Measurements from ENCODE around the gene CIRBP. TPM values are rescaled to one million over a fixed set of nuclear protein-coding genes. Genes with fewer than 3 reads are reported as not detected.
A peak's percentile ranks its signal among the peaks of the same experiment; 100 is the strongest.

Gene CIRBP
- total and polyA plus RNA-seq, 9 of the 15 experiments (the other 6 are each of a cell fraction or from before 2014, with no cell fraction given), result 20.5 to 327 (median 176) TPM

DNA sequence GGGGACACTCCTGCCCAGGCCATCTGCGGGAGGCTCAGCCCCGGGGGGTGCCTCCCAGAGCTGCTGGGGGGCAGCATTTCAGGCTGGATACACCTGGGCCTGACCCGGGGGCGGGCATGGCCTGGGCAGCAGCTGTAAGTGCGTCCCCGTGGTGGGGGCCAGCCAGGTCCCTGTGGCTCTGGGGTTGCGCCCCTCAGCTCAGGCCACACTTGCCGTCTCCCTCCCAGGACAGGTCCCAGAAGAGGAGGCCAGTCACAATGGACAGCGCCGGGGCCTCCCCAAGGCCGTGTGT lies 43.0 kb upstream of the CIRBP start:
- intact Hi-C loops (cut with micrococcal nuclease) (no loop called here), in situ Hi-C loops (cut with MboI) (loop anchor here (25.0 kb wide), 1 partner anchor 464 kb away; the partner anchor contains the start of gene MISP)
- Histone ChIP-seq H3K9me1 (ENCODE audit: control insufficient read depth, insufficient read depth, low read length) (no peaks in the 10 kb centered on the region), H3K27me3 (ENCODE audit: control insufficient read depth in 2 of 2, insufficient read depth in 2 of 2, low read length in 2 of 2) (no peaks in the 10 kb centered on the region), H4K20me1 (replicated peaks; ENCODE audit: control insufficient read depth, insufficient read depth, low read length) (0 out of 2 replicates have a peak, but pooled peaks cover under 1% of the 10 kb centered on the region), H3K9me3 (replicated peaks; ENCODE audit: control insufficient read depth, insufficient read depth, low read depth, low read length) (no peaks in the 10 kb centered on the region; the same call in 1 of the 2 replicates), H3K4me3 (no peak overlapping the region), H3K79me2 (ENCODE audit: control insufficient read depth, insufficient read depth, low read length) (peaks cover 16% of the 10 kb centered on the region), H3K4me1 (replicated peaks in 1 of 2; ENCODE audit: control insufficient read depth in 2 of 2, insufficient read depth in 2 of 2, low read length in 2 of 2) (peaks cover 0 to 63% of the 10 kb centered on the region in 2 experiments; a peak in 2 of 5 replicates), H3K36me3 (ENCODE audit: control insufficient read depth, insufficient read depth, low read length) (peaks cover 68% of the 10 kb centered on the region; the same call in 2 of the 3 replicates), H3K4me2 (ENCODE audit: insufficient read depth, low read length) (no peak overlapping the region), H2AFZ (ENCODE audit: low read depth, low read length) (no peak overlapping the region), H3K9ac (ENCODE audit: insufficient read depth in 1 of 2, low read depth in 2 of 2, low read length in 2 of 2) (peak overlapping the region in 1 of 2 experiments; percentile 26; a peak in 1 of 4 replicates), H3K27ac (ENCODE audit: extremely low read depth, low read depth, low read length) (no peak overlapping the region)
- 100% methylated on average over 2 of the region's 11 CpGs for WGBS (ENCODE audit: insufficient coverage, low coverage, missing lambda C conversion rate)
- TF ChIP-seq ZNF75A (CRISPR knock-in tag; IDR thresholded peaks at IDR 0.05) (no peak), E2F5 (CRISPR knock-in tag; IDR thresholded peaks at IDR 0.05) (no peak), HES1 (IDR thresholded peaks at IDR 0.05; ENCODE audit: low read depth) (no peak), HIVEP1 (CRISPR knock-in tag; IDR thresholded peaks at IDR 0.05) (no peak), GABPB1 (CRISPR knock-in tag; IDR thresholded peaks at IDR 0.05) (no peak), STAT5A (IDR thresholded peaks at IDR 0.05; ENCODE audit: borderline replicate concordance, low read length) (no peak), TFAM (CRISPR knock-in tag; conservative IDR thresholded peaks at IDR 0.05) (no peak)
- no TSS peak for BruUV-seq (replicated peaks)
- POLR2A ChIA-PET, result interaction anchor here (1.5 kb wide), 1 partner anchor 9 kb away, joined by 9 read pairs; no protein-coding TSS in a partner anchor
- FAIRE-seq (no peak), ATAC-seq (no peak), DNase-seq (ENCODE audit: extremely low read depth in 1 of 4, low spot score in 3 of 4) (no peak)
- CTCF ChIA-PET (ENCODE audit: low intra/inter-chr PET ratio), result no interaction called here

All from K562 (cell line).